PC-3 (cell line): ENCODE data around the gene CPOX. TPM values are rescaled to one million over a fixed set of nuclear protein-coding genes. Genes with fewer than 3 reads are reported as not detected.
A peak's percentile ranks its signal among the peaks of the same experiment; 100 is the strongest.

Experiments
- ATAC-seq: fragments of 200-7000 bp; cut with Tn5 transposase; 2 replicates; pipeline ENCODE4 v1.9.1; 2020; ENCODE audit warnings: mild to moderate bottlenecking, moderate library complexity
- BruUV-seq: library from RNA; stranded (reverse); fragments of 400-500 nt; replicated peaks from 2 replicates; lab custom pipeline; 2021; lab: Mats Ljungman, UMichigan
- CTCF ChIA-PET: fragments of 300-600 bp; sonication (Branson Sonifier 250); formaldehyde crosslinking; loops from one replicate; lab custom pipeline; 2022; ENCODE audit warnings: antibody characterized with exemption; lab: Charles Lee
- POLR2A ChIA-PET: fragments of 300-600 bp; sonication (Branson Sonifier 250); formaldehyde crosslinking; loops from one replicate; lab custom pipeline; 2022; ENCODE audit warnings: antibody characterized with exemption; ENCODE audit not compliant: unreplicated experiment; lab: Charles Lee
- DNase-seq: peaks from one replicate; pipeline ENCODE4 v3.0.0-alpha.2; 2015
- H2AFZ ChIP-seq: fragments of 300-600 bp; sonication (generic); 2 replicates; pipeline ENCODE4 v1.6.0; 2016; ENCODE audit warnings: antibody characterized with exemption, low read length
- H3F3A ChIP-seq: fragments of 300-600 bp; sonication (generic); one replicate; pipeline ENCODE4 v1.6.0; 2017; ENCODE audit warnings: antibody characterized with exemption, low read length, control low read depth, mild to moderate bottlenecking; ENCODE audit not compliant: unreplicated experiment
- H3K27ac ChIP-seq: fragments of 300-600 bp; sonication (generic); 2 replicates; pipeline ENCODE4 v1.5.1; 2016; ENCODE audit warnings: mild to moderate bottlenecking, low read length
- H3K27me3 ChIP-seq: fragments of 300-600 bp; sonication (generic); 2 replicates; pipeline ENCODE4 v1.6.1; 2016; ENCODE audit warnings: low read length, mixed read lengths
- H3K36me3 ChIP-seq: fragments of 300-600 bp; sonication (generic); 2 replicates; pipeline ENCODE4 v1.6.1; 2016; ENCODE audit warnings: low read depth, mixed run types, low read length, mixed read lengths
- H3K4me1 ChIP-seq: fragments of 300-600 bp; sonication (generic); 2 replicates; pipeline ENCODE4 v1.5.1; 2016; ENCODE audit warnings: low read length; ENCODE audit not compliant: insufficient read depth
- H3K4me2 ChIP-seq: fragments of 300-600 bp; sonication (generic); 2 replicates; pipeline ENCODE4 v1.6.0; 2016; ENCODE audit warnings: low read length
- H3K4me3 ChIP-seq: fragments of 300-600 bp; sonication (generic); 2 replicates; pipeline ENCODE4 v1.5.1; 2016; ENCODE audit warnings: mild to moderate bottlenecking, low read length, mixed read lengths
- H3K79me2 ChIP-seq: fragments of 300-600 bp; sonication (generic); 2 replicates; pipeline ENCODE4 v1.6.1; 2017; ENCODE audit warnings: low read length, mixed read lengths
- H3K9ac ChIP-seq: fragments of 300-600 bp; sonication (generic); 2 replicates; pipeline ENCODE4 v1.6.0; 2016; ENCODE audit warnings: mild to moderate bottlenecking, low read length
- H3K9me2 ChIP-seq: fragments of 300-600 bp; sonication (generic); replicated peaks from 2 replicates; pipeline ENCODE4 v1.6.1; 2016; ENCODE audit warnings: mixed run types, low read length, mixed read lengths
- H3K9me3 ChIP-seq: fragments of 300-600 bp; sonication (generic); 2 replicates; pipeline ENCODE4 v1.6.1; 2016; ENCODE audit warnings: low read length, mixed read lengths
- H4K20me1 ChIP-seq: fragments of 300-600 bp; sonication (generic); 2 replicates; pipeline ENCODE4 v1.6.1; 2016; ENCODE audit warnings: low read length, mixed read lengths
- EZH2 ChIP-seq: fragments of 300-600 bp; sonication (generic); IDR thresholded peaks from one replicate; pipeline ENCODE4 v1.6.1; 2017; ENCODE audit warnings: antibody characterized with exemption, mild to moderate bottlenecking, low read length; ENCODE audit not compliant: unreplicated experiment
- EZH2phosphoT487 ChIP-seq: fragments of 300-600 bp; sonication (generic); IDR thresholded peaks from 2 replicates; pipeline ENCODE4 v1.6.1; 2018; ENCODE audit warnings: mild to moderate bottlenecking, antibody characterized with exemption, low read length, borderline replicate concordance
- intact Hi-C: fragments of 100-400 bp; cut with micrococcal nuclease; formaldehyde crosslinking; loops from 2 replicates; pipeline ENCODE4 v1.9.0; 2023
- total RNA-seq: library from RNA; depleted of rRNA; stranded (reverse); fragments of >200 nt; gene quantifications from 2 replicates; pipeline ENCODE4 v1.2.3, GENCODE V29; 2014
- TF ChIP-seq, protein P1 (sequence below): fragments of 300-600 bp; sonication (generic); conservative IDR thresholded peaks from 2 replicates; pipeline ENCODE4 v1.5.1; 2017; ENCODE audit warnings: antibody characterized with exemption, low read depth, mild to moderate bottlenecking, low read length

The CPOX gene
- total RNA-seq, 1 experiment from 2014 or later = 62.0 TPM

DNA sequence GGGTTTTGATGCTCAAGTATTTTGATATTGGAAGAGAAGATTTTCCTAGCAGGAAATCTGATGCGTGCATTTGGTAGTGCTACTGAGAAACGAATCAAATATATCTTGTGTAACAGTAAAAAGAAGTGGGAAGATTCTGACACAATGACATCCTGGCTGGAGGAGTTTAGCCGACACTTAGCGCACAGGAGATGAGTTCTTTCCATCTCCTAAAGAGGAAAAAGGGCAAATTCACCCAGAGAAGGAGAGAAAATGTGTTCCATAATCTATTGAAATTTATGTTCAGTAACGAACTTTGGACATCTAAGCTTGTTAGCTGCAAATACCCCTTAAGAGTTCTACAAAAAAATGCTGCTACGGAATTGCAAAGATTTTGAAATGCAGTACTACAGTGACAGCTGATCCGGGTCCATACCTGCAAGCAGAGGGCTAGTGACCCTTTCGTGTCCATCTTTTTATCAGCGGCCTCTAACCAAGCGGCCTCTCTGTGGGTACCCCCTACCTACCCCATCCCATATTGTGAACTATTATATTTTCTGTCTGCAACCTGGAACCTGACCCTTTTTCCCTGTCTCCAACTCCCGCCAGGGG is 971 bp downstream of the CPOX start:
- TSS peak; percentile 34 for BruUV-seq
- ATAC-seq = no peak
- peak overlapping the region; percentile 78 for H2AFZ ChIP-seq
- H3K4me1 ChIP-seq = peaks cover 12% of the 10 kb centered on the region
- H3K27ac ChIP-seq = no peak overlapping the region
- H3K79me2 ChIP-seq = peaks cover 19% of the 10 kb centered on the region
- ChIA-PET POLR2A (no interaction called here), CTCF (no interaction called here)
- intact Hi-C loops = loop anchor here (2.0 to 10.0 kb wide), 3 partner anchors 310 to 1162 kb away; partner anchors contain the start of gene DCBLD2
- TF ChIP-seq EZH2 (no peak), EZH2phosphoT487 (no peak)
- TF ChIP-seq, protein P1, sequence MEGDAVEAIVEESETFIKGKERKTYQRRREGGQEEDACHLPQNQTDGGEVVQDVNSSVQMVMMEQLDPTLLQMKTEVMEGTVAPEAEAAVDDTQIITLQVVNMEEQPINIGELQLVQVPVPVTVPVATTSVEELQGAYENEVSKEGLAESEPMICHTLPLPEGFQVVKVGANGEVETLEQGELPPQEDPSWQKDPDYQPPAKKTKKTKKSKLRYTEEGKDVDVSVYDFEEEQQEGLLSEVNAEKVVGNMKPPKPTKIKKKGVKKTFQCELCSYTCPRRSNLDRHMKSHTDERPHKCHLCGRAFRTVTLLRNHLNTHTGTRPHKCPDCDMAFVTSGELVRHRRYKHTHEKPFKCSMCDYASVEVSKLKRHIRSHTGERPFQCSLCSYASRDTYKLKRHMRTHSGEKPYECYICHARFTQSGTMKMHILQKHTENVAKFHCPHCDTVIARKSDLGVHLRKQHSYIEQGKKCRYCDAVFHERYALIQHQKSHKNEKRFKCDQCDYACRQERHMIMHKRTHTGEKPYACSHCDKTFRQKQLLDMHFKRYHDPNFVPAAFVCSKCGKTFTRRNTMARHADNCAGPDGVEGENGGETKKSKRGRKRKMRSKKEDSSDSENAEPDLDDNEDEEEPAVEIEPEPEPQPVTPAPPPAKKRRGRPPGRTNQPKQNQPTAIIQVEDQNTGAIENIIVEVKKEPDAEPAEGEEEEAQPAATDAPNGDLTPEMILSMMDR = no peak
- H3K4me3 ChIP-seq = peak overlapping the region; percentile 97
- no peaks in the 10 kb centered on the region for H3F3A ChIP-seq
- peak overlapping the region; percentile 99 for H3K4me2 ChIP-seq
- DNase-seq = no peak
- H4K20me1 ChIP-seq = 0 out of 2 replicates have a peak, but pooled peaks cover 6% of the 10 kb centered on the region
- H3K36me3 ChIP-seq = peaks cover 14% of the 10 kb centered on the region; the same call in 1 of the 2 replicates
- no peaks in the 10 kb centered on the region for H3K27me3 ChIP-seq
- H3K9ac ChIP-seq = peak overlapping the region; percentile 73
- no peaks in the 10 kb centered on the region for H3K9me3 ChIP-seq
- H3K9me2 ChIP-seq = no peaks in the 10 kb centered on the region

DNA sequence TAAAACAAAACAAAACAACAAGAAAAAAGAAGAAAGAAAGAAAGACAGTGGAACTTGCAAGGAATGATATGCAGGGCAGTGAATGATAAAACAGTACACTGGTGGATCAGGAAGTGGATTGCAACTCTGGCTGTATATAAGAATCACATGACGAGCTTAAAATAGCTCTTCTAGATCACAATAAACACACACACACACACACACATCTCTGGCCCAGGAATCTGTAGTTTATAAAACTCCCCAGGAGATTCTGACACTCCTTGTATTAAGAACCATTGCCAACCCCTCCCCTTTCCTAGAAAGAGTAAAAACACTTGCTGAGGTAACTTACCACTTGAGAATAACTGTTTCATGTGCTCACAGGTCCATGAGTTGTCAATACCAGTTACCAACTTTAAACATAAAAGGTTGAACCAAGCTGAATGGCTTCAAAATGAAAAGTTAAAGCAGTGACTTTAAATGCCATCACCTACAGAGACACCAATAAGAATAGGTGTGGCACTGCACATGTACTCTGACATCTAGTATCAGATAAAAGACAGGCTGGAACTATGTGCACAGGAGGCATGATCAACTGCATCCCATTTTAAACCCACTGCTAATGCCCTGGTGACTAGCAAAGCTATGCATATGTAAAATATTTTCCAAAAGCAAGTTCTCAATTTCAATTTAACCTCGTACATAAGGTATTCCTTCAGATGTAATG is 3.9 kb downstream of the CPOX start:
- no peak for DNase-seq
- Histone ChIP-seq H3K4me2 (no peak overlapping the region), H4K20me1 (0 out of 2 replicates have a peak, but pooled peaks cover 6% of the 10 kb centered on the region), H3K27ac (no peak overlapping the region), H3K27me3 (no peaks in the 10 kb centered on the region), H3F3A (no peaks in the 10 kb centered on the region), H3K4me3 (no peak overlapping the region), H3K9me3 (no peaks in the 10 kb centered on the region), H3K9me2 (no peaks in the 10 kb centered on the region), H3K79me2 (peaks cover 19% of the 10 kb centered on the region), H3K4me1 (peaks cover 12% of the 10 kb centered on the region), H3K9ac (no peak overlapping the region), H3K36me3 (peaks cover 22% of the 10 kb centered on the region; the same call in 1 of the 2 replicates), H2AFZ (no peak overlapping the region)
- no peak for TF ChIP-seq EZH2phosphoT487
- intact Hi-C loops = loop anchor here (5.0 to 10.0 kb wide), 2 partner anchors 313 to 1165 kb away; partner anchors contain the start of gene DCBLD2
- ChIA-PET CTCF (no interaction called here), POLR2A (no interaction called here)
- BruUV-seq = no TSS peak
- no peak for ATAC-seq

DNA sequence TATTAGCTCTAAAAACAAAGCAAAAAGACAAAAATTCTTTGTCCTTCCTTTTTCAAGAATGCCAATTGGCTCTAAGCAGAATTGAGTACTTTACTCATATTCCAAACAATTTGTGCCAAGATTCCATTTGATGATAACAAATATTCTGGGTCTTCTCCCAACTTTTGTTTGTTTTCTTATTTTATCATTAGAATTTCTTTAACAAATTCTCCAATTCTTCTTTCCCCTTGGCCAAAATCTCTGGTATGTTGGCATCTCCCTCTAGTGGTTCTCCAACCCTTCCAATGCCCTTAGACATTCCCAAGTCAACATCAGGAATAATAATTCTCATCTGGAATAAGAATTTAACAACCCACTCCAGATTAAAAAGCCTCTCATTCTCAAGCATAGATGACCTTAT is 5.3 kb downstream of the CPOX start:
- ATAC-seq = no peak
- peaks cover 12% of the 10 kb centered on the region for H3K4me1 ChIP-seq
- no peaks in the 10 kb centered on the region for H3K9me2 ChIP-seq
- POLR2A ChIA-PET = no interaction called here
- H3K9me3 ChIP-seq = no peaks in the 10 kb centered on the region
- intact Hi-C loops = loop anchor here (1.0 kb wide), 1 partner anchor 549 kb away; no protein-coding TSS in a partner anchor
- H3K9ac ChIP-seq = no peak overlapping the region
- no peak overlapping the region for H3K4me3 ChIP-seq
- H2AFZ ChIP-seq = no peak overlapping the region
- peak; percentile 36 for DNase-seq
- H3K27me3 ChIP-seq = no peaks in the 10 kb centered on the region
- no TSS peak for BruUV-seq
- H3K27ac ChIP-seq = no peak overlapping the region
- H4K20me1 ChIP-seq = 0 out of 2 replicates have a peak, but pooled peaks cover 6% of the 10 kb centered on the region
- TF ChIP-seq, protein P1 = peak; percentile 68
- TF ChIP-seq EZH2phosphoT487 = no peak
- H3K4me2 ChIP-seq = no peak overlapping the region
- CTCF ChIA-PET = no interaction called here
- peaks cover 18% of the 10 kb centered on the region for H3K79me2 ChIP-seq
- no peaks in the 10 kb centered on the region for H3F3A ChIP-seq
- H3K36me3 ChIP-seq = peaks cover 28% of the 10 kb centered on the region; the same call in 1 of the 2 replicates
